Smooth muscle cell of the brain vasculature (primary cell): ENCODE data around the gene TNIP1.

ENCODE experiments used
- DNase-seq: peaks from one replicate; pipeline ENCODE4 v3.0.0-alpha.2; 2012; ENCODE audit warnings: low read depth, low spot score

The TNIP1 gene, protein sequence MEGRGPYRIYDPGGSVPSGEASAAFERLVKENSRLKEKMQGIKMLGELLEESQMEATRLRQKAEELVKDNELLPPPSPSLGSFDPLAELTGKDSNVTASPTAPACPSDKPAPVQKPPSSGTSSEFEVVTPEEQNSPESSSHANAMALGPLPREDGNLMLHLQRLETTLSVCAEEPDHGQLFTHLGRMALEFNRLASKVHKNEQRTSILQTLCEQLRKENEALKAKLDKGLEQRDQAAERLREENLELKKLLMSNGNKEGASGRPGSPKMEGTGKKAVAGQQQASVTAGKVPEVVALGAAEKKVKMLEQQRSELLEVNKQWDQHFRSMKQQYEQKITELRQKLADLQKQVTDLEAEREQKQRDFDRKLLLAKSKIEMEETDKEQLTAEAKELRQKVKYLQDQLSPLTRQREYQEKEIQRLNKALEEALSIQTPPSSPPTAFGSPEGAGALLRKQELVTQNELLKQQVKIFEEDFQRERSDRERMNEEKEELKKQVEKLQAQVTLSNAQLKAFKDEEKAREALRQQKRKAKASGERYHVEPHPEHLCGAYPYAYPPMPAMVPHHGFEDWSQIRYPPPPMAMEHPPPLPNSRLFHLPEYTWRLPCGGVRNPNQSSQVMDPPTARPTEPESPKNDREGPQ

DNA sequence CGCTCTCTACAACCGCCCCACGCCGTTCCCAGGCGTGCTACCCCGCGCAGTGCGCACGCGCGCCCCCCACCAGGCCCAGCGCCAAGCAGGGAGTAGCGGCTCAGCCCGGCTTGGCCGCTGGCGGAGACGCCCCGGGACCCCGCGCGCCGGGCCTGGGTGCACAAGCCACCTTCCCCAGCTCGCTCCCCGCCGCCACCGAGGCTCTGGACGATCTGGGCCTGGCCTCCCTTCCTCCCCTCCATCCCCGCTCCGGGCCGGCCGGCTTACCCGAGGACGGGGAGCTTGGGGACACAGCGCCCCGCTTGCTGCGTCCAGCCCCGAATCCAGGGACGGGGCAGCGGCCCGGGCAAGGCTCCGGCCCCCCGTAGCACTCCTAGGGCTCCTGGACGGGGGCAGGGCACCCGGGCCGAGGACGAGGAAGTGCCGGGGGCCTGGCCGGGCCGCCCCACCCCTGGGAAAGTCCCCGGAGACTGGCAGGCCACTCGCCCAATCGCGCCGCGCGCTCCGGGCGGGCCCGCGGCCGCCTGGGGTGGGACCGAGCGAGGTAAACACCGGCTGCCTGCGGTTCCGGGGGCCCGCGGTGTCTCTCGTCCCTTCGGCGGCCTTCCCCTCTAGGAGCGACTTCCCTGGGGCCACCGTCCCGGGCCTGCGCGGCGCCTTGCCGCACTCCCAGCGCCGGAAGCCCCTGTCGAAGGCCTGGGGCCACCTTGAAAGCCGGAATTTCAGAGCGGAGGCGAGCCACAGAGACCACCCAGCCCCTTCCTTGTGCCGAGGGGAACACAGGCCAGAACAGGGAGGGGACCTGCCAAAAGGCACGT, at the start of gene TNIP1:
Gene TNIP1, minus strand, starts transcription at position 422 of the 818 bp plus-strand sequence. CDS start 15,939 bp downstream, outside the sequence.
- no peak for DNase-seq

DNA sequence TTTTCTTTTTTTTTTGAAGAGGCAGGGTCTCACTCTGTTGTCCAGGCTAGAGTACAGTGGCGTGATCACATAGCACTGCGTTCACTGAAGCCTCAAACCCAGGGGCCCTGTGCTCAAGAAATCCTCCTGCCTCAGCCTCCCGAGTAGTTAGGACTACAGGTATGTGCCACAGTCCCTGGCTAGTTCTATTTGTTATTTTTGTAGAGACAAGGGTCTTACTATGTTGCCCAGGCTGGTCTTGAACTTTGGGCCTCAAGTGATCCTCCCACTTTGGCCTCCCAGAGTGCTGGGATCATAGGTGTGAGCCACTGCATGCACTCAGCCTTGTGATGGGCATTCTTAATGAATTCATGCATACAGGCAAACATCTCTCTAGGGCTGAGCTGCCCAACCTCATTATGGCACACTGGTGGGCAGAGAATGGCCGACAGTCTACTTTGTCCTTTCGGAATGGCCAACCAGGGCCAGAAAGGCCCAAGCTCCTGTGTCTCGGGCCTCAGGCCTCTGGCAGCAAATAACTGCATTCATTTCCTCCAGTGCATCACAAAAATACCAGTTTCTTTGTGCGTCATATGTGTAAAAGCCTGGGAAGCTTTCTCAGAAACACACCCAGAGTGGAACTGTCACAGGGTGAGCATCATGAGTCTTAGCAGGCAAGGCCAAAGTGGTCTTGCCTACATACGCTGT, 49.5 kb upstream of the TNIP1 start:
- no peak for DNase-seq

DNA sequence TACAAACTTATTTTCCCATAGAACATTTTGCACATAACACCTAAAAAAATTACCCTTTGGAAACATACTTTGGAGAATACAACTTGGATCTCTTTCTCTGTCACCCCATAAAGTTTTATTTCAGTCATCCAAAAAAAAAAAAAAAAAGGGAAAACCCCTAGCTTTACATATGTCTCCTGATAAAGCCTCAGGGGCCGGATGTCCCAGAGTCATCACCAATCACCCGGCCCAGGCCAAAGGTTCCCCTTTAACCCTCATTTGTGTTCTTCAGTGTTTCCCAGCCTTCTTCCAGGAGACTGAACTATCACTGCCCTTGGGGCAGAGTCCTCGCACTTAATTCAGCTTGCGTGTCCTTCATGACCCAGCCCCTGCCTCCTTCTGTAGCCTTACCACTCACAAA, 48.0 kb upstream of the TNIP1 start:
- no peak for DNase-seq

DNA sequence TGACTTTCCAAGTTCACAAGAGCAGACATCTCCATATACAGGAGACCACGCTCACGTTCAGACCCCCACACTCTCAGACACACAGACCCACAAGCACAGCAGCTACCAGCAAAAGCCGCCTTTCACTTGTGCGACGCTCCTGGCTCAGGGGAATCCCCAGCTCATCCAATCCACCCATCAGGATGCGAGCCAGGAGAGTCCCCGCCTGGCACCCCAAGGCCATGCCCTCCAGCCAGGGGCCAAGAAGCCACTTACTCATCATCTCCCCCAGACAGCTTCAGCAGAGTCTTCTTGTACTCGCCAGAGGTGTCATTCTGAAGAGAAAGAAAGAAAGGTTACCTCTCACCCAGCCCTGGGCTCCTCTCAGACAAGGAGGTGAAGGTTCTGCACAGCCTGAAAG, 47.1 kb upstream of the TNIP1 start:
- no peak for DNase-seq

DNA sequence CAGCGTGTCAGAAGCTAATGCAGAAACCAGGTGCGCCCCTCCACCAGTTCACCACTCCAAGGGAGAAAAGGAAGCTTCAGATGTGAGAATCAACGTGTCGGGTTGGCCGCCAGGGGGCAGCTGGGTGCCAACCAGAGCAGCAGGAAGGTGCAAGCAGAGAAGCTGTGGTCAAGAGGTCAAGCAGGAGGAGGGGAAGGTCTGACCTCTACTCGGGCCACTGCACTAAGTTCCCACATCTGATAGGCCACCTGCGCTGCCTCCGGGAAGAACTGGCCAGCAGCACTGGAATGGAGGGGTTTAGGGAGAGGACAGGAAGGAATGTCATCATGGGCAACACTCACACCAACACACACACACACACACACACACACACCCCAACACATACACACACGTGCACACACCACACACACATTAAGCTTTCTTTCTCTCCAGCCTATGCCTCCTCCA, 45.4 kb upstream of the TNIP1 start:
- DNase-seq, result no peak

DNA sequence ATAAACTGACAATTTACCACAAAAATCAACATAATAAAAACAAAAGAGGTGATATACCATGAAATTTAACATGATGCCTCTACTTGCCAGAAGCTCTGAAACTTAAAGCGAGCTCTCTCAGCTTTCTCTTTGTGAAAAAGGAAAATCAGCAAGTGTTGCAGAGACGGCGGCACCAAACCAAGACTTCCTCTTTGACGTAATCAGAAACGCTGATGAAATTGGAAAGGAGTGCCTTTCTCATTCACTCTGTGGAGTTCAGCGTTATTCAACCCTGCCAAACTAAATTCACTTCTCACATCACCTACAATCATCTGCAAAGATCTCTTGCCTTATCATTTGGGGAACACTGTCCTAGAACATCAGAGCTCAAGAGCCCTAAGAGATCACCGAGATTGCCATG, 44.6 kb upstream of the TNIP1 start:
- DNase-seq, result no peak

DNA sequence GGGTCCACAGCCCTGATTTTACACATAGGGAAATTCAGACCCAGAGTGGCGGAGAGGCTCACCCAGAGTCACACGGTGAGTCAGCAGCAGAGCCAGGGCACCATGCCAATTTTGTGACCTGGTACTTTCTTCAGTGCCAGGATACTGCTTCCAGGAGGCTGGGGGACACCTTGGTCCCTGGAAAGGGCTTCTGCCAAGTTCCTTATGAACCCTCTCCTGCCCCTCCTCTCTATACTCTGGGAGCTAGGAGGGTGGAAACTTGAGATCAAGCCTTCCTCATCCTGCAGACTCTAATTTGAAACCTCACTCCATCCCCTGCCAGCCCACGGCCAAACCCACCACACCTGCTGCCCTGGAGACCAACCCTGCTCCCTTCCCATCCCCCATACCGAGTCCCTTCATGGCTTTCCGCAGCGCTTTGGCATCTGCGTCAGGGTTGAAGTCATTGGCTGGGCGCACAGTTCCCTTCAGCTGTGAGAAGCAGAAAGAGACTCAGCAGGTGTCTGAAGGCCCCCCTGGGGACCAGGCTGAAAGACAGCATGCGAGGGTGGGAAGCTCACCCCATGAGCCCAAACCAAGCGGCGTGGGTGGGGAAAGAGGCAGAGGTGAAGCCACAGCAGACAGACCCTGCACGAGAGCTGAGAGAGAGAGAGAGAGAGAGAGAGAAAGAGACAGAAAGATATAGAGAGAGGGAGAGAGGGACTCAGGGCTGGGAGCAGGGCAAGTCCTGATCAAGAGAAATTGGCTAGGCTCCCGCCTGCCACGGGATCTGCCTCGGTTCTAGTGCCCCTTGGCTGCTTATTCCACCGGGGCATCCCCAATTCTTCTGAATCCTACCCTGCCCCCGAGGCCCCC, 43.3 kb upstream of the TNIP1 start:
- no peak for DNase-seq

DNA sequence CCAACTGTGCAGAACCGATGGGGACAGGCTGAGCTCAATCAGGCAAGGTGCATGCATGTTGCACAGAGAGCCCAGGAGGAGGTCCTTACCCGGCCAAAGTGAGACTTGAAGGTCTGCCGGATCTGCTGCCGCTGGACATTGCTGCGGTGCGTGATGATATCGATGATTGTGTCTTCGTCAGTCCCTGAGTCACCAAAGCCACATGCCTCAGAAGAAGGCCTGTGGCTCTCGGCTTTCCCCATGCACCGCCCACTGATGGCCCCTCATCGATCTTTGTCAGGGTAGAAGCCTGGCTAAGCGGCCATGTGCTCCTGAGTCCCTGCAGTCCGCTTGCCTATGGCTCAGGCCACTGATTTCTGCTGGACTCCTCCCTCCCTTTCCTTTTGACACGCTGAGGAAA, 42.0 kb upstream of the TNIP1 start:
- no peak for DNase-seq

DNA sequence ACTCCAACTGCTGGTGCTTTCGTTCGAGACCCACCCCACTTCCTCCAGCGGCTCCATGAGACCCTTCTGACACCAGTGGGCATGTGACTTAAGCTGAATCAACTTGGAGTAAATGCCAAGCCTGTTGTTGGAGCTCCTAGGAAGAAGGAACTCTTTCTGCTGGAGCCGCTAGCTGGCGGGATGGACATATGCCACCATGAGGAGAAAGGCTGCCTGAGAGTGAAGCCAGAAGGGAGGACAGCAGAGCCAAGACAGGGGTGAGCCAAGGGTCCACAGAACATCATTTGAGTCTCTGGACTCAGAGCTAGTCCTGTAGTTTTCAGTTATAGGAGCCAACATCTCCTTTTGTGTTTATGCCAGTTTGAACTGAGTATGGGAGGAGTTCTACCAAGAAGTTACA, 40.8 kb upstream of the TNIP1 start:
- DNase-seq, result no peak

DNA sequence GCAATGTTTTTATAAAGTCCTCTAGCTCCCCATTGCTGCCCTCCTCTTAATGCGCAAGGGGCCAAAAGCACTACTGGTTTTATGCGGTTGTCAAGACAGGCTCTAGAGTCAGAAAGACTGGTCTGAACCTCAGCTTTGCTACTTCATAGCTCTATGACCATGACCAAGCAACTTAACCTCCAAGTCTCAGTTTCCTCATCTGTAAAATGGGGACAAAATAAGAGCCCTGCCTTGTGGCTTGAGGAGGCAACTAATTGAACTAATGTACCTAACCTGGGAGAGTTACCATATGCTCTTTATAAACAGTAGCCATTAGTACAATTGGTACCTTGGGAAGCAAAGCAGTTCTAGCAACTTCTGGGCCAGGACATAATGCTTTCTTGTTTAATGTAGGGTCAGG, 40.3 kb upstream of the TNIP1 start:
- no peak for DNase-seq

DNA sequence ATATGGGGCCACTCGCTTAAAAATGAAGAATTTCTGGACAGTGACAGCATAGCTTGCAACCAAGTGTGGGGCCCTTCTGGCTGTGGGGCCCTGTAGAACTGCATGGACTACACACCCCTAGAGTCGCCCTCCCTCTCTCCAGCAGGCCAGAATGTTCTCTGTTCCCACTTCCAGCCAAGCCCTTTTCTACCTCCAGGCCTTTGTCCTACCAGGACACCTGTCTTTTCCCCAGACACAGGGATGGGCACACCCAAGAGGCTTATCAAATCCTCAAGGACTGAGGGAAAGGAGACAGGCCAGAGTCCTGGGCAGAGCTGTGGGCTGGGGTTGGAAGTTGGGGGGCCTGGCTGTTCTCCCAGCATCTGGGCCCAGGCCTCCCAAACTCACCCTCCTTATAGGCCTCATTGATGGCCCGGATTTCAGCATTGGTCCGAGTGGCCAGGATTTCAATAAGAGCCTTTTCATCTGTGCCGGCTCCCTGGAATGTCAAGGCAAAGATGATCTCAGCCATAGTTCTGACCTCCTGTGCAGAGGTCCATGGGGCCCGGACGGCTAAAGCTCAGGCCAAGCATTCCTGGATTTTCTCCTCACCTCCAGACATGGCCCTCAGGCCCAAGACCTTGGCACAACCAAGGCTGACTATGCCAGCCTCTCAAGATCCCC, 38.2 kb upstream of the TNIP1 start:
- DNase-seq, result no peak

DNA sequence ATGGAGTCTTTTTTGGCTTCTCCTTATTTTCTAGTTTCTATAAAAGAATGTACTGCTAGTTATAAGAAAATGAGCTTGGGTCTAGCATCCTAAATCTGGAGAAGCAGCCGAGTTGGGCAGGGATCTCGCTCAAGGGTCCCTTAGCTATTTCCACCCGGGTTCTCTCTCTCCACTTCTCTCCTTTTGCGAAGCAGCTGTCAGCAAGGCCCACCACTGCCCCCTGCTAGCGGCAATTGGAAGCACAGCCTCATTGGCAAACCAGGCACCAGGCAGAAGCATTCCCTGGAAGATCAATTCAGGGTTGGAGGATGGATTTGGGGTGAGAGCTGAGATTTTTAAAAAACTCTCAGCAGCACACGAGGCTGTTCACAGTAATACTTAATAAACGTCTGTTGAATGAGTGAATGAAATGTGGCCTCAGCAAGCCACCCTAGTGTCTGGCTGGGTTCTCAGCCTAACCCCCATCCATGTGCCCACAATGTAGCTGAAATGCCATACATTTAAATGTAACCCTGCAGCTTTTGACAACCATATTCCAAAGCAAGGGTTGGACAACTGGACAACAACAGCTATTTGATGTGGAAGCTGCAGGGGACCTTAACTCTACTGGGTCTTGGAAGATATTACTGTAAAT, 34.6 kb upstream of the TNIP1 start:
- no peak for DNase-seq

DNA sequence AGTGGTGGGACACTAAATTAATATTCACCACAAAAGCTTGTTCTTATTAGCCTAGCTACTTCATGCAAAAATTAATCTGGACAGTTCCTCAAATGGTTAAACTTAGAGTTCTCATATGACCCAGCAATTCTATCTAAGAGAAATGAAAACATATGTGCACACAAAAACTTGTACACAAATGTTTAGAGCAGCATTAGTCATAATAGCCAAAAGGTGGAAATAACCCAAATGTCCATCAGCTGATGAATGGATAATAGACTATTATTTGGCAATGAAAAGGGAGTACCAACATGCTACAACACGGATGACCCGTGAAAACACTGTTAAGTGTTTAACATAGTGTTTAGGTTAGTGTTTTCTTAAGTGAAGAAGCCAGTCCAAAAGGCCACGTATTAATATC, 32.8 kb upstream of the TNIP1 start:
- DNase-seq, result no peak

DNA sequence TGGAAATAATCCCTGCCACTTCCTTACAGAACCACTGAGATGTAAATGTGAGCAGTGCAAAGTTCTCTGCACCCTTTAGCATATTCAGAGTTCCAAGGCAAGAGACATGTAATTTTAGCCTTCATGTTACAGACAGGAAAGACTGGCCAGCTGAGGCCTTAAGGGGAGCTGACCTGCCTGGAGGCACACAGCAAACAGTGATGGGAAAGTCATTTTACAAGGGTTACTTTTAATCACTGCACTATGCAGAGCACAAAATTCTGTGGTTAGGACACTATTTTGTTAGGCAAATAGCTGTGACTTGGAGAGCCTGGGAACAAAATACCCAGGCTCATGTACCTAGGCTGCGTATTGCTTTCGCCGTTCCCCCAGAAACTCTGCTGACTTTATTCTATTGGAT, 30.2 kb upstream of the TNIP1 start:
- no peak for DNase-seq

DNA sequence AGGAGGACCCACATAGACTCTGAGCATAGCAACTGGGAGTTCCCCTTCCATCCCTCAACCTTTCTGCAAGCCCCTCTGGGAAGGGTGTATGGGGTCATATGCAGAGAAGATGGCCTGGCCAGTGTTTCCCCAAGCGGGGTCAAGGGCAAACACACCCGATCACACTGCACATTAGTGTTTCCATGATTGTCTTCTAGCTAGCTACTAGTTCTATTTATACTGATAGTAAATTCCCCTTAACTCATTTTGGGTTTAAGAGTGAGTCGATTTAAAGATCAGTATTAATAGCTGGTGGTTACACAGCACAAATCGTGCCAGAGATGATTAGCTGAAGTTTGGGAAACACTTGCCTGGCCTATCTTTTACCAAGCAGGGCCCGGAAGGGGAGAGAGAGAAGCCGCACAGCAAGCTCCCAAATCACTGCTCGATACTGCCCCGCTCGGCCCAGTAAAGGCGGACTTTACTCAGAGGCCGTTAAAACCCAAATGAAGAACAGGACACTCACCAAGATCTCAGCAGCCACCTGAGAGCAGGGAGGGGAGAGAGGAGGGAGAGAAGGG, 29.4 kb upstream of the TNIP1 start:
- DNase-seq, result no peak

DNA sequence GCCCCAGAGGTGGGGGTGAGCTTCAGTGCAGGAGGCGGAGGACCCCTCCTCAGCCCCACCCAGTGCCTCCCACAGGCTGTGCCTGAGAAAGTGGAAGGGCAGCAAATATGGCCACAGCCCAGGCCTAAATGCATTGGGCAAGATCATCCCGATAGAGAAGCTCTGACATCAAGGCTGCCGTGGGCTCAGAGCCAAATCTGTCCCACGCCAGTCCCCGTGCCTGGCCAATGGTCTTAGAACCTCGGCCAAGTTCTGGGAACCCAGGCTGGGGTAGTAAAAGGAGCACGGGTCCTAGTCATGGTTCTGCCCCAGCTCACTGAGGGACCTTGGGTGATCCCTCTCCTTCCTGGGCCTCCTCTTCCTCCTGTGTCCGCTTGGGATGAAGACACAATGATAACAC, 27.7 kb upstream of the TNIP1 start:
- no peak for DNase-seq

DNA sequence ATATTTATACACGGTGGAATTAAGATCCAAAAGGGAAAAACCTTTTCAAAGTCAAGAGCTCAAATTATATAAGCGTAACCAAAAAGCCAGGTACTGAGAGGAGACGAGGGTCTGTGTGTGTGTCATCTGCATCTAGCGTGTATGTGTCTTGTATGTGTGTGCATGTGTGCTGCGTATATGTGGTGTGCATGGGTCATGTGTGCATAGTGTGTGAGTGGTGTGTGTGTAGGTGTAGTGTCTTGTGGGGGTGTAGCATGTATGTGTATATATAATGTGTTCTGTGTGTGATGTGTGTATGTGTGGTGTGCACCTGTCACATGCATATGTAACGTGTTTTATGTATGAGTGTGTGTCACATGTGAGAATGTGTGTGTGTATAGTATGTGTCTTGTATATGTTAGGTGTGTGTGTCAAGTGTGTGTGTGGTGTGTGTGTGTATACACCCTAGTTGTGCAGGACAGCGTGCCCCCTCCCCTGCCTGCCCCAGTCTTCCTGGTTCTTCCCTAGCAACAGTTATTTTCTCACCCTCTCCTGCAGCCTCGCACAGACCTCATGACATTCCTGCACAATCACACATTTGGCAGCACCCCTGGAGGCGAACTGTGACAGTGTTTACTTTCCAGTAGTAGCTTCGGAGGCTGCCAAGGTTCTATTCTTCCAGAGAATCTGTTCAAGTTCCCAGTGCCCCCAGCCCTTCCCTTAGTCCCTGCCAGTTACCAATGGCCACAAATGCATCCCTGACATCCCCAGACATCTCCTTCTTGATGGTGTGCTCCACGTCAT, 27.1 kb upstream of the TNIP1 start:
- DNase-seq, result no peak

DNA sequence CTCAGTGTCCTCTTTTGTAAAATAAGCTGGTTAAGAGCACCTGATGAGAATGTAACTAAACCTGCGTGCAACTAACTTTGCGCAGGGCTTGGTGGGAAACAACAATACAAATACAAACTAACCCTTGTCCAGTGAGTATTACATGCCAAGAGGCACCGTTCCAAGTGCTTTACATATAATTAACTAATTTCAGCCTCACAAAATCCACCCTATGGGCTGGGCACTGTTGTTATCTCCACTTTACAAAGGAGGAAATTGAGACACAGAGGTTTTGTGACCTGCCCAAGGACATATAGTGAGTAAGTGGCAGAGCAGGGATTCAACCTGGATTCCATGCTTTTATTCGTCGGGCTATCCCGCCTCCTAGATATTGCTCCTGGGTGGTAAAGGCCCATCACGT, 26.2 kb upstream of the TNIP1 start:
- no peak for DNase-seq

DNA sequence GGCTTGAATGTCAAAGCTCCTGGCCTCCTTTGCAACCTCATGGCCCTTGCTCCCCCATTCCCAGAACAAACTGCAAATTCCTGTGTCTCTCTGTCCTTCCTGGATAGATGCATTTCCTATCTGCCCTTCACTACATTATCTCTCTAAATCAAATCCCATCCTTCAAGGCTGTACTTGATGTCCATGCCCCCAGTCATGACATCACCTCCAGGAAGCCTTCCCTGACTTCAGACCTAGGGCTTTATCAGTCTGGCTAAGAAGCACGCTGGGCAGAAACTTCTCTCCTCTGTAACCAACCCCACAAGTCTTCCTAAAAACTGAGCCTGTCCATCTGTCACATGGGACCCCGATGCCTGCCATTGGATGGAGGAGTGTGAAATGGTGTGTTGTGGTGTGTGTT, 25.7 kb upstream of the TNIP1 start:
- no peak for DNase-seq
